Measurements from ENCODE around the gene VSTM2B. TPM values are rescaled to one million over a fixed set of nuclear protein-coding genes. Genes with fewer than 3 reads are reported as not detected.

The VSTM2B gene
- polyA plus RNA-seq, 3 donors, result 0.68 to 1.1 TPM; not detected in 1

Other genes starting within 250 kb of the VSTM2B start
- 10 to 100 TPM; 68.8 to 72.7 (median 70.4) TPM for gene POP4, start 80.3 kb downstream of the VSTM2B start, polyA plus RNA-seq (ENCODE audit: insufficient read length in 3 of 3)
- 1 to 10 TPM; 1.4 to 2.2 (median 2.1) TPM for gene PLEKHF1, start 139.5 kb downstream of the VSTM2B start, polyA plus RNA-seq (ENCODE audit: insufficient read length in 3 of 3)
- gene C19orf12, start 189.3 kb downstream of the VSTM2B start, polyA plus RNA-seq (ENCODE audit: insufficient read length in 3 of 3), result 10 to 100 TPM; 22.4 to 33.5 (median 27.6) TPM

All from renal pelvis (tissue), 3 donors.